MM.1S (cell line): ENCODE data around the gene RAB27B.

Source experiments
- DNase-seq: peaks from one replicate; pipeline ENCODE4 v3.0.0-alpha.2; 2015
- H2AFZ ChIP-seq: fragments of 300-600 bp; sonication (generic); 2 replicates; pipeline ENCODE4 v1.6.0; 2016; ENCODE audit warnings: antibody characterized with exemption, low read length
- H3F3A ChIP-seq: fragments of 300-600 bp; sonication (generic); 2 replicates; pipeline ENCODE4 v1.6.1; 2016; ENCODE audit warnings: mild to moderate bottlenecking, antibody characterized with exemption, low read length, moderate library complexity, mixed read lengths; ENCODE audit not compliant: insufficient read depth
- H3K27ac ChIP-seq: fragments of 300-600 bp; sonication (generic); 2 replicates; pipeline ENCODE4 v1.5.1; 2016; ENCODE audit warnings: mild to moderate bottlenecking, low read length
- H3K27me3 ChIP-seq: fragments of 300-600 bp; sonication (generic); replicated peaks from 2 replicates; pipeline ENCODE4 v1.6.0; 2016; ENCODE audit warnings: low read length; ENCODE audit not compliant: insufficient read depth
- H3K36me3 ChIP-seq: fragments of 300-600 bp; sonication (generic); replicated peaks from 2 replicates; pipeline ENCODE4 v1.6.1; 2016; ENCODE audit warnings: mild to moderate bottlenecking, low read length, mixed read lengths; ENCODE audit not compliant: insufficient read depth
- H3K4me1 ChIP-seq: fragments of 300-600 bp; sonication (generic); 2 replicates; pipeline ENCODE4 v1.6.1; 2016; ENCODE audit warnings: low read length, mixed read lengths
- H3K4me2 ChIP-seq: fragments of 300-600 bp; sonication (generic); 2 replicates; pipeline ENCODE4 v1.6.0; 2016; ENCODE audit warnings: low read depth, low read length
- H3K4me3 ChIP-seq: fragments of 300-600 bp; sonication (generic); 2 replicates; pipeline ENCODE4 v1.5.1; 2016; ENCODE audit warnings: low read length, mixed read lengths
- H3K79me2 ChIP-seq: fragments of 300-600 bp; sonication (generic); 2 replicates; pipeline ENCODE4 v1.6.1; 2016; ENCODE audit warnings: mixed run types, low read length, mixed read lengths
- H3K9ac ChIP-seq: fragments of 300-600 bp; sonication (generic); 2 replicates; pipeline ENCODE4 v1.6.1; 2016; ENCODE audit warnings: low read length, mixed read lengths
- H3K9me2 ChIP-seq: fragments of 300-600 bp; sonication (generic); replicated peaks from 2 replicates; pipeline ENCODE4 v1.6.1; 2016; ENCODE audit warnings: mild to moderate bottlenecking, low read length, mixed read lengths; ENCODE audit not compliant: insufficient read depth
- H3K9me3 ChIP-seq: fragments of 300-600 bp; sonication (generic); replicated peaks from 2 replicates; pipeline ENCODE4 v1.6.1; 2016; ENCODE audit warnings: mild to moderate bottlenecking, low read length, mixed read lengths; ENCODE audit not compliant: insufficient read depth
- H4K20me1 ChIP-seq: fragments of 300-600 bp; sonication (generic); 2 replicates; pipeline ENCODE4 v1.6.1; 2016; ENCODE audit warnings: mild to moderate bottlenecking, low read length, moderate library complexity, mixed read lengths; ENCODE audit not compliant: insufficient read depth
- EZH2 ChIP-seq: fragments of 300-600 bp; sonication (generic); optimal IDR thresholded peaks from 2 replicates; pipeline ENCODE3; 2017; ENCODE audit warnings: low read depth, mild to moderate bottlenecking, antibody characterized with exemption, low read length, mixed read lengths
- EZH2phosphoT487 ChIP-seq: fragments of 300-600 bp; sonication (generic); IDR thresholded peaks from 2 replicates; pipeline ENCODE4 v1.6.1; 2018; ENCODE audit warnings: antibody characterized with exemption, low read length
- TF ChIP-seq, protein P1 (sequence below): fragments of 300-600 bp; sonication (generic); IDR thresholded peaks from 2 replicates; pipeline ENCODE4 v1.5.1; 2016; ENCODE audit warnings: antibody characterized with exemption, low read length, mixed read lengths

The RAB27B gene, protein sequence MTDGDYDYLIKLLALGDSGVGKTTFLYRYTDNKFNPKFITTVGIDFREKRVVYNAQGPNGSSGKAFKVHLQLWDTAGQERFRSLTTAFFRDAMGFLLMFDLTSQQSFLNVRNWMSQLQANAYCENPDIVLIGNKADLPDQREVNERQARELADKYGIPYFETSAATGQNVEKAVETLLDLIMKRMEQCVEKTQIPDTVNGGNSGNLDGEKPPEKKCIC

DNA sequence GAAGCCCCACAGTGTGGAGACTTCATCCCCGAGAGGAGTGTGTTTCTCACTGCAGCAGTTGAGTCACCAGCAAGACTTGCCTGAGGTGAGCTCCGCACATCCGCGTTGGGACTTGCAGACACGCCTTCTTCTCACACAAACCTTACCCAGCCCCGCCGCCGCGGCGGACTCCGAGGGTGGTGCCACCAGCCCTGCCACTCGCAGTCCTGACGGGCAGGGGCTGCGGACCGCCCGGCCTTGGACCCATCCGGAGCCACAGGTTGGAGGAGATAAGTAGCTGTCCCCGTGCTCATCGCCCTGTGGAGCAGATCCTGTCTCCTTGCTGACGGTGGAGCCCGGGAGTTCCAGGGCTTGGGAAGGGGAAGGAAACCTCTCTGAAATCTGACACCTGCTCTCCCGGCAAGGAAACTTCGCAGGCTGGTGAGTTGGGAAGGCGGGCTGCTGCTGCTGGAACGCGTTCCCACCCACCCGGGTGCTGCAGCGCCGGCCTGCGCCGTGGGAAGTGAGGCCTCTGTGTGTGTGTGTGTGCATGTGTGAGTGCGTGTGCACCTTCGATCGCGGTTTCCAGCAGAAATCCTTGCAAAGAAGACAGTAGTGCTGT lies at the start of gene RAB27B:
RAB27B (plus strand) TSS at position 197 of the 601 bp plus-strand sequence. CDS start 49,109 bp downstream, outside the sequence.
- no peaks in the 10 kb centered on the region for H3K79me2 ChIP-seq
- no peaks in the 10 kb centered on the region for H3K4me1 ChIP-seq
- H3K9me2 ChIP-seq = no peaks in the 10 kb centered on the region
- H3K36me3 ChIP-seq = no peaks in the 10 kb centered on the region
- H3F3A ChIP-seq = no peaks in the 10 kb centered on the region
- H3K4me2 ChIP-seq = peak within 1 kb of the TSS; percentile 73
- peak within 1 kb of the TSS; percentile 62 for H3K4me3 ChIP-seq
- DNase-seq = peak; percentile 58
- peak within 1 kb of the TSS; percentile 18; the same call in 1 of the 2 replicates for H3K9ac ChIP-seq
- no peak within 1 kb of the TSS for H3K27ac ChIP-seq
- peak within 1 kb of the TSS; percentile 89 for H2AFZ ChIP-seq
- H4K20me1 ChIP-seq = no peaks in the 10 kb centered on the region
- TF ChIP-seq, protein P1, sequence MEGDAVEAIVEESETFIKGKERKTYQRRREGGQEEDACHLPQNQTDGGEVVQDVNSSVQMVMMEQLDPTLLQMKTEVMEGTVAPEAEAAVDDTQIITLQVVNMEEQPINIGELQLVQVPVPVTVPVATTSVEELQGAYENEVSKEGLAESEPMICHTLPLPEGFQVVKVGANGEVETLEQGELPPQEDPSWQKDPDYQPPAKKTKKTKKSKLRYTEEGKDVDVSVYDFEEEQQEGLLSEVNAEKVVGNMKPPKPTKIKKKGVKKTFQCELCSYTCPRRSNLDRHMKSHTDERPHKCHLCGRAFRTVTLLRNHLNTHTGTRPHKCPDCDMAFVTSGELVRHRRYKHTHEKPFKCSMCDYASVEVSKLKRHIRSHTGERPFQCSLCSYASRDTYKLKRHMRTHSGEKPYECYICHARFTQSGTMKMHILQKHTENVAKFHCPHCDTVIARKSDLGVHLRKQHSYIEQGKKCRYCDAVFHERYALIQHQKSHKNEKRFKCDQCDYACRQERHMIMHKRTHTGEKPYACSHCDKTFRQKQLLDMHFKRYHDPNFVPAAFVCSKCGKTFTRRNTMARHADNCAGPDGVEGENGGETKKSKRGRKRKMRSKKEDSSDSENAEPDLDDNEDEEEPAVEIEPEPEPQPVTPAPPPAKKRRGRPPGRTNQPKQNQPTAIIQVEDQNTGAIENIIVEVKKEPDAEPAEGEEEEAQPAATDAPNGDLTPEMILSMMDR = no peak
- TF ChIP-seq EZH2 = no peak
- no peak for TF ChIP-seq EZH2phosphoT487
- no peaks in the 10 kb centered on the region for H3K9me3 ChIP-seq
- no peaks in the 10 kb centered on the region for H3K27me3 ChIP-seq

DNA sequence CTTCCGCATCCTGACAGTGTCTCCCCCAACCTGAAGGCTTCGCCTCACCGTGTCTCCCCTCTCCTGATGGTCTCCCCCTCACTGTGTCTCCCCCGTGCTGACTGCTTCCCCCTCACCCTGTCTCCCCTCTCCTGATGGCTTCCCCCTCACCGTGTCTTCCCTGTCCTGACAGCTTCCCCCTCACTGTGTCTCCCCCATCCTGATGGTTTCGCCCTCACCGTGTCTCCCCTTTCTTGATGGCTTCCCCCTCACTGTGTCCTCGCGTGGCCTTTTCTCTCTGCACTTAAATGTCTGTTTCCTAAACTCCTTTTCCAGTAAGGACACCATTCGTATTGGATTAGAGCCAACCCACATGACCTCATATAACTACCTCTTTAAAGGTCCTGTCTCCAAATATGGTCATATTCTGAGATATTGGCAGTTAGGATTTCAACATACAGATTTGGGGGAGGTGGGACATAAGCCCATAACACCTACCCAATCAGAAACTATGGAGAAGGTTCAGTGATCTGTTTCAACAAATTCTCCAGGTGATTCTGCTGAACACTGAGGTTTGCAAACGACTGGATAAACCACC lies 47.9 kb upstream of the RAB27B start:
- no peaks in the 10 kb centered on the region for H3F3A ChIP-seq
- no peak overlapping the region for H3K4me3 ChIP-seq
- H3K4me1 ChIP-seq = no peaks in the 10 kb centered on the region
- H3K9ac ChIP-seq = no peak overlapping the region
- no peaks in the 10 kb centered on the region for H3K9me3 ChIP-seq
- H3K4me2 ChIP-seq = no peak overlapping the region
- no peak overlapping the region for H3K27ac ChIP-seq
- H2AFZ ChIP-seq = no peak overlapping the region
- no peaks in the 10 kb centered on the region for H3K36me3 ChIP-seq
- H3K27me3 ChIP-seq = no peaks in the 10 kb centered on the region
- no peak for DNase-seq
- H3K79me2 ChIP-seq = no peaks in the 10 kb centered on the region
- H3K9me2 ChIP-seq = no peaks in the 10 kb centered on the region
- no peaks in the 10 kb centered on the region for H4K20me1 ChIP-seq
- no peak for TF ChIP-seq EZH2phosphoT487
- TF ChIP-seq EZH2 = no peak
- TF ChIP-seq, protein P1 = no peak

DNA sequence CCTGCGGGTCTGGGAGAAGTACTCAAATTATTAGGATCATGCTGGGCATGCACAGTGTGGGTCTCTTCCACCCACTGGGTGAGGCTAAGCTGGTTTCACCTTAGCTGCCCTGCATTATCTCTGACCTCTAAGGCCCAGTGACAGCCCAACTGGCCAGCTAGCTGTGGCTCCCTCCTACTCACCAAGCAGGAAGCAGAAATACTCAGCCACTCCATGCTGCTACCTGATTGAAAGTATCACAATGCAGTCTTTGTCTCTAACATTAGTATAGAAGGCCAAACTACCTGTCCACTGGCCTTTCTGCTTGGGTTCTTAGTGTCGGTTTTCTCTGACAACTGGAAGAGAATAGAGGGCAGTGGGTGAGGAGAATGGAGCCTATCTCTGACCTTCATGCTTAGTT lies 47.3 kb upstream of the RAB27B start:
- Histone ChIP-seq H3K9me3 (no peaks in the 10 kb centered on the region), H3F3A (no peaks in the 10 kb centered on the region), H3K9me2 (no peaks in the 10 kb centered on the region), H3K4me3 (no peak overlapping the region), H2AFZ (no peak overlapping the region), H3K79me2 (no peaks in the 10 kb centered on the region), H3K4me2 (no peak overlapping the region), H3K4me1 (no peaks in the 10 kb centered on the region), H3K9ac (no peak overlapping the region), H3K27me3 (no peaks in the 10 kb centered on the region), H4K20me1 (no peaks in the 10 kb centered on the region), H3K36me3 (no peaks in the 10 kb centered on the region), H3K27ac (no peak overlapping the region)
- DNase-seq = no peak
- TF ChIP-seq EZH2phosphoT487 (no peak), EZH2 (no peak)
- TF ChIP-seq, protein P1 = no peak
